ENCODE data around the gene NELL2.

GRCh38 chr12:44460261-44460660 is 415.9 kb downstream of the NELL2 start:
- no peak for TF ChIP-seq SIN3A (IDR thresholded peaks at IDR 0.05; ENCODE audit: low read depth)
- no peak for TF ChIP-seq CTCF (IDR thresholded peaks at IDR 0.05 in 2 of 3, conservative IDR thresholded peaks at IDR 0.05 in 1 of 3; ENCODE audit: borderline replicate concordance in 1 of 3, insufficient read depth in 1 of 3, low read depth in 2 of 3, low read length in 2 of 3)
- no peak for TF ChIP-seq POLR2A (IDR thresholded peaks at IDR 0.05; ENCODE audit: borderline replicate concordance, extremely low read depth, insufficient read depth, insufficient read length)
- TF ChIP-seq, protein P1, sequence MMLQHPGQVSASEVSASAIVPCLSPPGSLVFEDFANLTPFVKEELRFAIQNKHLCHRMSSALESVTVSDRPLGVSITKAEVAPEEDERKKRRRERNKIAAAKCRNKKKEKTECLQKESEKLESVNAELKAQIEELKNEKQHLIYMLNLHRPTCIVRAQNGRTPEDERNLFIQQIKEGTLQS (IDR thresholded peaks at IDR 0.05): no peak

Data from HCT116 (cell line).